K562 (cell line): Measurements from ENCODE around the gene YPEL1. TPM values are rescaled to one million over a fixed set of nuclear protein-coding genes. Genes with fewer than 3 reads are reported as not detected.
A peak's percentile ranks its signal among the peaks of the same experiment; 100 is the strongest.

Source experiments
- ATAC-seq: fragments of 200-7000 bp; cut with Tn5 transposase; 3 replicates; pipeline ENCODE4 v1.9.1; 2020; ENCODE audit warnings: moderate library complexity
- BruUV-seq: library from RNA; stranded (reverse); fragments of 400-500 nt; replicated peaks from 2 replicates; lab custom pipeline; 2021; lab: Mats Ljungman, UMichigan
- CTCF ChIA-PET: fragments of 300-600 bp; formaldehyde crosslinking; extraction: SDS; loops from one replicate; lab custom pipeline; 2021; ENCODE audit warnings: low intra/inter-chr PET ratio; lab: Yijun Ruan, JAX
- POLR2A ChIA-PET: fragments of 300-600, 350-650 bp; sonication (Branson Sonifier 250); formaldehyde crosslinking; extraction: SDS; loops from one replicate; lab custom pipeline; 2021; ENCODE audit warnings: antibody characterized with exemption, inconsistent platforms; lab: Yijun Ruan, JAX
- DNase-seq, 4 experiments: peaks; one replicate each; pipeline versions ENCODE4 v3.0.0 to v3.0.0-alpha.2; 2011 to 2018; ENCODE audit warnings: low spot score in 3 of 4, mixed read lengths in 3 of 4; ENCODE audit errors: extremely low read depth in 1 of 4
- FAIRE-seq: peaks from 2 replicates; lab custom pipeline; 2011; peaks lifted over from hg19 to GRCh38; lab: Jason Lieb, UNC
- H2AFZ ChIP-seq: 2 replicates; pipeline ENCODE4 v1.6.0; 2011; ENCODE audit warnings: low read depth, low read length, control low read depth, inconsistent platforms
- H3K27ac ChIP-seq: fragments of 200-600 bp; 3 replicates; pipeline ENCODE4 v1.8.0; 2011; ENCODE audit warnings: low read depth, mild to moderate bottlenecking, control low read depth, inconsistent platforms, low read length, moderate library complexity, mixed read lengths; ENCODE audit errors: extremely low read depth
- H3K27me3 ChIP-seq, 2 experiments: fragments of 300-600 bp in 1 of 2; 2 replicates in 1 of 2; 3 replicates in 1 of 2; pipeline versions ENCODE4 v1.6.0 to v1.8.0; 2011; ENCODE audit warnings: inconsistent platforms in 2 of 2, low read length in 2 of 2, mild to moderate bottlenecking in 1 of 2, mixed read lengths in 1 of 2, moderate library complexity in 1 of 2; ENCODE audit not compliant: control insufficient read depth in 2 of 2, insufficient read depth in 2 of 2
- H3K36me3 ChIP-seq: fragments of 300-600 bp; 3 replicates; pipeline ENCODE4 v1.8.0; 2011; ENCODE audit warnings: mild to moderate bottlenecking, low read length, inconsistent platforms; ENCODE audit not compliant: control insufficient read depth, insufficient read depth
- H3K4me1 ChIP-seq, 2 experiments: fragments of 200-600 bp in 1 of 2; replicated peaks in 1 of 2; 2 replicates in 1 of 2; 3 replicates in 1 of 2; pipeline versions ENCODE4 v1.5.1 to v1.8.0; 2011; ENCODE audit warnings: inconsistent platforms in 2 of 2, low read length in 2 of 2, mild to moderate bottlenecking in 1 of 2, mixed read lengths in 1 of 2, moderate library complexity in 1 of 2; ENCODE audit not compliant: control insufficient read depth in 2 of 2, insufficient read depth in 2 of 2
- H3K4me2 ChIP-seq: 2 replicates; pipeline ENCODE4 v1.6.1; 2011; ENCODE audit warnings: low read length, control low read depth, inconsistent platforms, mixed read lengths; ENCODE audit not compliant: insufficient read depth
- H3K4me3 ChIP-seq: fragments of 200-600 bp; sonication (generic), shearing (Covaris generic); 2 replicates; pipeline ENCODE4 v1.5.1; 2016; ENCODE audit warnings: control low read depth, inconsistent platforms
- H3K79me2 ChIP-seq: fragments of 200-600 bp; 3 replicates; pipeline ENCODE4 v1.8.0; 2011; ENCODE audit warnings: low read length, inconsistent platforms; ENCODE audit not compliant: control insufficient read depth, insufficient read depth
- H3K9ac ChIP-seq, 2 experiments: 2 replicates each; pipeline versions ENCODE4 v1.6.0 to v1.6.1; 2011; ENCODE audit warnings: low read depth in 2 of 2, low read length in 2 of 2, control low read depth in 1 of 2, inconsistent platforms in 1 of 2, mild to moderate bottlenecking in 1 of 2, mixed read lengths in 1 of 2; ENCODE audit not compliant: insufficient read depth in 1 of 2
- H3K9me1 ChIP-seq: one replicate; pipeline ENCODE4 v1.6.0; 2011; ENCODE audit warnings: inconsistent platforms, mild to moderate bottlenecking, low read length, moderate library complexity; ENCODE audit not compliant: control insufficient read depth, insufficient read depth
- H3K9me3 ChIP-seq: replicated peaks from 2 replicates; pipeline ENCODE4 v1.5.1; 2011; ENCODE audit warnings: low read depth, low read length, inconsistent platforms; ENCODE audit not compliant: control insufficient read depth, insufficient read depth
- H4K20me1 ChIP-seq: replicated peaks from 2 replicates; pipeline ENCODE4 v1.6.1; 2011; ENCODE audit warnings: low read length, inconsistent platforms, mixed read lengths; ENCODE audit not compliant: control insufficient read depth, insufficient read depth
- ARID3B ChIP-seq: fragments of 250-450 bp; sonication (Bioruptor Pico); IDR thresholded peaks from 2 replicates; pipeline ENCODE4 v1.4.0; 2020; ENCODE audit warnings: borderline replicate concordance
- ELK1 ChIP-seq: sonication (generic); formaldehyde crosslinking; IDR thresholded peaks from 2 replicates; pipeline ENCODE4 v1.8.1; 2022; ENCODE audit warnings: missing genetic modification reagents
- GTF2B ChIP-seq: IDR thresholded peaks from 2 replicates; pipeline ENCODE4 v1.6.1; 2011; ENCODE audit not compliant: insufficient read length; ENCODE audit errors: extremely low read depth
- MAZ ChIP-seq, 2 experiments: fragments of 450-650 bp in 1 of 2; sonication (generic) in 1 of 2; formaldehyde crosslinking; IDR thresholded peaks in 1 of 2; conservative IDR thresholded peaks in 1 of 2; 2 replicates each; pipeline versions ENCODE4 v1.4.0 to v1.5.0; 2020; ENCODE audit warnings: mild to moderate bottlenecking in 1 of 2, missing genetic modification reagents in 1 of 2
- PML ChIP-seq: IDR thresholded peaks from 2 replicates; pipeline ENCODE4 v1.6.1; 2012; ENCODE audit warnings: low read length, inconsistent platforms
- SRSF9 ChIP-seq: fragments of 200-400 bp; formaldehyde crosslinking; IDR thresholded peaks from 2 replicates; pipeline ENCODE4 v1.6.1; 2017; ENCODE audit warnings: low read depth, low read length, borderline replicate concordance
- TCF7L2 ChIP-seq: fragments of 150-350 bp; IDR thresholded peaks from 2 replicates; pipeline ENCODE4 v1.6.1; 2016; ENCODE audit warnings: low read depth, mild to moderate bottlenecking, low read length, moderate library complexity
- TFE3 ChIP-seq: fragments of 450-650 bp; formaldehyde crosslinking; IDR thresholded peaks from 2 replicates; pipeline ENCODE4 v1.4.0; 2020; ENCODE audit warnings: mild to moderate bottlenecking, mixed read lengths
- ZNF354B ChIP-seq: fragments of 250-450 bp; sonication (Bioruptor Pico); IDR thresholded peaks from 2 replicates; pipeline ENCODE4 v1.4.0; 2020
- ZNF57 ChIP-seq: fragments of 450-650 bp; formaldehyde crosslinking; IDR thresholded peaks from 2 replicates; pipeline ENCODE4 v1.4.0; 2020; ENCODE audit warnings: mild to moderate bottlenecking, moderate library complexity
- ZNF695 ChIP-seq: fragments of 450-650 bp; formaldehyde crosslinking; IDR thresholded peaks from 2 replicates; pipeline ENCODE4 v1.4.0; 2020; ENCODE audit warnings: mild to moderate bottlenecking, moderate library complexity
- WGBS: fragments of 100-300 bp; shearing (Covaris generic); methylation state at CpG from one replicate; pipeline ENCODE4 v1.1.6; 2016; ENCODE audit warnings: low coverage, mixed read lengths; ENCODE audit not compliant: insufficient coverage; ENCODE audit errors: missing lambda C conversion rate; 5-methylcytosine and 5-hydroxymethylcytosine counted together
- in situ Hi-C: fragments of 300-500 bp; cut with MboI; formaldehyde crosslinking; loops from 4 replicates; pipeline ENCODE4 v1.15.0; 2018; ENCODE audit warnings: inconsistent platforms, mixed read lengths
- intact Hi-C: fragments of 100-400 bp; cut with micrococcal nuclease; formaldehyde crosslinking; loops from 2 replicates; pipeline ENCODE4 v1.14.2; 2022
- polyA plus RNA-seq, 8 experiments: library from polyadenylated mRNA; depleted of rRNA in 4 of 8; stranded (reverse) in 5 of 8; unstranded in 3 of 8; fragments of >200 nt; fragmentation: Nextera tagmentation in 2 of 8; fragmentation: Illumina TruSeq in 1 of 8; extraction: Ambion mirVana in 2 of 8; extraction: Trizol in 1 of 8; gene quantifications; 2 replicates each; pipeline versions ENCODE4 v1.2.1 to v1.2.3, GENCODE V29; 2011 to 2014; ENCODE audit warnings: inconsistent platforms in 1 of 8, missing spikeins in 1 of 8
- total RNA-seq, 7 experiments: library from RNA; depleted of rRNA in 6 of 7; stranded (reverse); fragments of >200 nt in 6 of 7; fragmentation: Illumina TruSeq in 2 of 7; extraction: Trizol in 2 of 7; gene quantifications; 2 replicates each; pipeline versions ENCODE4 v1.2.1 to v1.2.3, GENCODE V29; 2011 to 2021; ENCODE audit warnings: low replicate concordance in 1 of 7
- TF ChIP-seq, protein P1 (sequence below): fragments of 250-450 bp; sonication (Bioruptor Pico); IDR thresholded peaks from 2 replicates; pipeline ENCODE4 v1.8.0; 2022; ENCODE audit warnings: inconsistent platforms, mild to moderate bottlenecking, moderate library complexity, borderline replicate concordance
- TF ChIP-seq, protein P2 (sequence below): fragments of 450-650 bp; formaldehyde crosslinking; IDR thresholded peaks from 2 replicates; pipeline ENCODE4 v1.4.0; 2020; ENCODE audit warnings: mild to moderate bottlenecking, moderate library complexity

The YPEL1 gene
- total and polyA plus RNA-seq, 9 of the 15 experiments (the other 6 are each of a cell fraction or from before 2014, with no cell fraction given): 0.07 to 2.2 (median 0.46) TPM

DNA sequence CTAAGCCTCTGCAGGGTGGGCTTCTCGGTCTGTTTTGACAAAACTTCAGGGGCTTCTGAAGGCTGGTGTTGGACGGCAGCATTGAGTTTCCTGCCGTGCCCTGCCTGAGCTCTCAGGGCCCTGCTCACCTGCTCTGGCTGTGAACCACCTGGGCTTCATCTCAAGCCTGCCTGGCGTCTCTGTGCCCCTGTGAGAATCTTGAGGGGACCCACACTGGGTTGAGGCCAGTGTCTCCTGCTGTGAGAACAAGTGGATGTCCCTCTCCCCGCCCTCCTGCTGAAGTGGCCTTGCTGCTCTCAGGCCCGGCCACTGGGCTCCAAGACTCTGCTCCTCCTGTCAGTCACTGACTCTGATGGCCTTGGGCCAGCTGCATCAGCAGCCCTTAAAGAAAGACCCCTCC lies 39.5 kb downstream of the YPEL1 start:
- peaks cover 17% of the 10 kb centered on the region for H4K20me1 ChIP-seq
- intact Hi-C loops (no loop called here), in situ Hi-C loops (no loop called here)
- H3K9me1 ChIP-seq: peaks cover 3% of the 10 kb centered on the region
- H3K9me3 ChIP-seq: no peaks in the 10 kb centered on the region
- H3K4me1 ChIP-seq: peaks cover 4 to 44% of the 10 kb centered on the region in 2 experiments; a peak in 4 of 5 replicates
- ChIA-PET POLR2A (interaction anchor here (1.0 to 8.8 kb wide), 7 partner anchors 8 to 58 kb away, joined by 3 to 111 read pairs (median 5); partner anchors contain the start of gene YPEL1), CTCF (interaction anchor here (0.6 kb wide), 1 partner anchor 557 kb away, joined by 4 read pairs; no protein-coding TSS in a partner anchor)
- no peaks in the 10 kb centered on the region for H3K27me3 ChIP-seq
- peaks cover 59% of the 10 kb centered on the region for H3K36me3 ChIP-seq
- no peak for FAIRE-seq
- BruUV-seq: no TSS peak
- ATAC-seq: no peak
- DNase-seq: peak in 1 of 4 experiments; percentile 54
- no peak overlapping the region for H3K4me2 ChIP-seq
- H3K4me3 ChIP-seq: no peak overlapping the region
- no peak overlapping the region for H3K27ac ChIP-seq
- no peak overlapping the region for H2AFZ ChIP-seq
- H3K9ac ChIP-seq: peak overlapping the region in 1 of 2 experiments; percentile 3; a peak in 1 of 4 replicates
- 87% methylated on average over 6 of the region's 6 CpGs for WGBS
- H3K79me2 ChIP-seq: no peaks in the 10 kb centered on the region
- no peak for TF ChIP-seq SRSF9
- TF ChIP-seq, protein P1, sequence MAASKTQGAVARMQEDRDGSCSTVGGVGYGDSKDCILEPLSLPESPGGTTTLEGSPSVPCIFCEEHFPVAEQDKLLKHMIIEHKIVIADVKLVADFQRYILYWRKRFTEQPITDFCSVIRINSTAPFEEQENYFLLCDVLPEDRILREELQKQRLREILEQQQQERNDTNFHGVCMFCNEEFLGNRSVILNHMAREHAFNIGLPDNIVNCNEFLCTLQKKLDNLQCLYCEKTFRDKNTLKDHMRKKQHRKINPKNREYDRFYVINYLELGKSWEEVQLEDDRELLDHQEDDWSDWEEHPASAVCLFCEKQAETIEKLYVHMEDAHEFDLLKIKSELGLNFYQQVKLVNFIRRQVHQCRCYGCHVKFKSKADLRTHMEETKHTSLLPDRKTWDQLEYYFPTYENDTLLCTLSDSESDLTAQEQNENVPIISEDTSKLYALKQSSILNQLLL (CRISPR knock-in tag): 0 out of 2 replicates have a peak, but pooled peaks have one; percentile 45
- 0 out of 2 replicates have a peak, but pooled peaks have one; percentile 67 for TF ChIP-seq ZNF57 (CRISPR knock-in tag)
- peak; percentile 5; the same call in 1 of the 2 replicates for TF ChIP-seq PML
- 0 out of 2 replicates have a peak, but pooled peaks have one; percentile 6 for TF ChIP-seq ZNF695
- 0 out of 2 replicates have a peak, but pooled peaks have one; percentile 14 for TF ChIP-seq ARID3B (CRISPR knock-in tag)
- 0 out of 2 replicates have a peak, but pooled peaks have one; percentile 2 for TF ChIP-seq TFE3 (CRISPR knock-in tag)
- no peak for TF ChIP-seq GTF2B
- no peak for TF ChIP-seq ZNF354B (CRISPR knock-in tag)
- TF ChIP-seq MAZ (CRISPR knock-in tag; conservative IDR thresholded peaks at IDR 0.05 in 1 of 2, IDR thresholded peaks at IDR 0.05 in 1 of 2): 0 out of 4 replicates have a peak, but pooled peaks of 1 of the 2 experiments have one; percentile 23
- TF ChIP-seq ELK1: 0 out of 2 replicates have a peak, but pooled peaks have one; percentile 24
- TF ChIP-seq, protein P2, sequence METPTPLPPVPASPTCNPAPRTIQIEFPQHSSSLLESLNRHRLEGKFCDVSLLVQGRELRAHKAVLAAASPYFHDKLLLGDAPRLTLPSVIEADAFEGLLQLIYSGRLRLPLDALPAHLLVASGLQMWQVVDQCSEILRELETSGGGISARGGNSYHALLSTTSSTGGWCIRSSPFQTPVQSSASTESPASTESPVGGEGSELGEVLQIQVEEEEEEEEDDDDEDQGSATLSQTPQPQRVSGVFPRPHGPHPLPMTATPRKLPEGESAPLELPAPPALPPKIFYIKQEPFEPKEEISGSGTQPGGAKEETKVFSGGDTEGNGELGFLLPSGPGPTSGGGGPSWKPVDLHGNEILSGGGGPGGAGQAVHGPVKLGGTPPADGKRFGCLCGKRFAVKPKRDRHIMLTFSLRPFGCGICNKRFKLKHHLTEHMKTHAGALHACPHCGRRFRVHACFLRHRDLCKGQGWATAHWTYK (CRISPR knock-in tag): 0 out of 2 replicates have a peak, but pooled peaks have one; percentile 15
- TF ChIP-seq TCF7L2: no peak
